Measurements from ENCODE around the gene GALNT4. TPM values are rescaled to one million over a fixed set of nuclear protein-coding genes. Genes with fewer than 3 reads are reported as not detected.

GALNT4 gene
- total RNA-seq, 2 donors from 2014 or later = 8.2 to 16.6 TPM

DNA sequence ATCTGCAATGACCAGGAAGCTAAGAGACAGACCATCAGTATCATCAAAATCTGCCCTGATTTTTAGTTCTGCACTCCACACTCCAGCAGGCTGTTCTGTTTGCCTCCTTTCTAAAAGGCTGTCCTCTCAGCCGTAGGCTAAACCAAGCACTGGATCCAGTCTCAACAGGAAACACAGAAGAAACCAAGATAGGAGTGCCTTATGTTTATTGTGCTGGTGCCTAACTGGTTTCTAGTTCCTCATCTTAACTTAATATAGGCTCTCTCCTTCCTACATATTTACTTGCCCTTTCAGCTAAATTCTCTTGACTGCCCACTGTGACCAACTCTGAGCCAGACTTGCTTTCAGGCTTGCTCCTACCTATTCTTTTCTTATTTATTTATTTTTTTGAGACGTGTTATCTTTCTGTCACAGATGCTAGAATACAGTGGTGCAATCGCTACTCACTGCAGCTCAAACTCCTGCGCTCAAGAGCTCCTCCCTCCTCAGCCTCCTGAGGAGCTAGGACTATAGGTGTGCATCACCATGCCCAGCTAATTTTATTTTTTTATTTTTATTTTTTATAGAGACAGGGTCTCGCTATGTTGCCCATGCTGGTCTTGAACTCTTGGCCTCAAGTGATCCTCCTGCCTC, 30.8 kb downstream of the GALNT4 start:
- ATAC-seq (no peak), DNase-seq (no peak)
- 85 to 88% methylated on average over 5 of the region's 5 CpGs for WGBS, 2 donors
- intact Hi-C loops (cut with DNase I) = no loop called here
- Histone ChIP-seq H3K27ac (no peak overlapping the region), H3K4me3 (no peak overlapping the region), H3K27me3 (no peaks in the 10 kb centered on the region), H3K36me3 (replicated peaks in 1 of 2; ENCODE audit: insufficient read depth in 1 of 2, low read depth in 2 of 2) (no peaks in the 10 kb centered on the region), H3K4me1 (peaks cover 11% of the 10 kb centered on the region), H3K9me3 (no peaks in the 10 kb centered on the region)
- TF ChIP-seq POLR2A (IDR thresholded peaks at IDR 0.05) = no peak
- TF ChIP-seq, protein P1, sequence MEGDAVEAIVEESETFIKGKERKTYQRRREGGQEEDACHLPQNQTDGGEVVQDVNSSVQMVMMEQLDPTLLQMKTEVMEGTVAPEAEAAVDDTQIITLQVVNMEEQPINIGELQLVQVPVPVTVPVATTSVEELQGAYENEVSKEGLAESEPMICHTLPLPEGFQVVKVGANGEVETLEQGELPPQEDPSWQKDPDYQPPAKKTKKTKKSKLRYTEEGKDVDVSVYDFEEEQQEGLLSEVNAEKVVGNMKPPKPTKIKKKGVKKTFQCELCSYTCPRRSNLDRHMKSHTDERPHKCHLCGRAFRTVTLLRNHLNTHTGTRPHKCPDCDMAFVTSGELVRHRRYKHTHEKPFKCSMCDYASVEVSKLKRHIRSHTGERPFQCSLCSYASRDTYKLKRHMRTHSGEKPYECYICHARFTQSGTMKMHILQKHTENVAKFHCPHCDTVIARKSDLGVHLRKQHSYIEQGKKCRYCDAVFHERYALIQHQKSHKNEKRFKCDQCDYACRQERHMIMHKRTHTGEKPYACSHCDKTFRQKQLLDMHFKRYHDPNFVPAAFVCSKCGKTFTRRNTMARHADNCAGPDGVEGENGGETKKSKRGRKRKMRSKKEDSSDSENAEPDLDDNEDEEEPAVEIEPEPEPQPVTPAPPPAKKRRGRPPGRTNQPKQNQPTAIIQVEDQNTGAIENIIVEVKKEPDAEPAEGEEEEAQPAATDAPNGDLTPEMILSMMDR (IDR thresholded peaks at IDR 0.05) = no peak

DNA sequence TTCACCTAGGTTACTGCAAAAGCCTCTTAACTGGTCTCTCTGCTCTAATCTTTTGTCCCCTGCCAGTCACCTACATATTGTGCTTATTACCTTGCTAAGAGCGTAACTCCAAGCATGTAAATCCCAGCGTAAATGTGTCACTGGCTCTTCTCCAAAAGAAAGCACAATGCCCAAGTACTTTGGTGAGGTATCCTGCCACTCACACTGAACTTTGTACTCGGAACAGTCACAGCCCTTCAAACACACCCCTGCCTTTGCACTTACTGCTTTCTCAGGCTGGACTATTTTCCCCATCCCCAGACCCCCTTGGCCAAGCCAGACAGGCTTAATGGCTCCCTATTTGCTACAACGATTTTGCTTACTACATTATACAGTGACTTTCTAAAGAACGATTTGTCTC, 31.7 kb downstream of the GALNT4 start:
- Histone ChIP-seq H3K4me3 (no peak overlapping the region), H3K9me3 (no peaks in the 10 kb centered on the region), H3K4me1 (peaks cover 11% of the 10 kb centered on the region), H3K27me3 (no peaks in the 10 kb centered on the region), H3K27ac (no peak overlapping the region), H3K36me3 (replicated peaks in 1 of 2; ENCODE audit: insufficient read depth in 1 of 2, low read depth in 2 of 2) (no peaks in the 10 kb centered on the region)
- ATAC-seq (no peak), DNase-seq (no peak)
- intact Hi-C loops (cut with DNase I) = no loop called here
- WGBS, 2 donors = 41 to 52% methylated on average over 5 of the region's 5 CpGs
- TF ChIP-seq POLR2A (IDR thresholded peaks at IDR 0.05) = no peak
- TF ChIP-seq, protein P1 (IDR thresholded peaks at IDR 0.05) = no peak

DNA sequence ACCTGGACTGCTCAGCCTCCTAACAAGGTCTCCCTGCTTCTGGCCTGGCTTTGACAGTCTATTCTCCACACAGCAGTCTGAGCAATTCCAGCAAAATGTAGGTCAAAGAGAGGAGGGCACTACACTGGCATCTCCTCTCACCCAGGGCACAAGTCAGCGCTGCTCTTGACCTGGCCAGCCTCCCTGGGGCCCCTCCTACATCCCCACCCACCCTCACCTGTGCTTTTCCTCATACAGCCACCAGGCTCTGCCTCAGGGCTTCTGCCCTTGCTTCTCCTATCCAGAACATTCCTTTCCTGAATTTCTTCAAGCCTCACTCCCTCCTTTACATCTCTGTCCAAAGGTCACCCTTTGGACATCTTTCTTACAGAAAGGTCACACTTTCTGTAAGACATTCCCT, 33.7 kb downstream of the GALNT4 start:
- TF ChIP-seq, protein P1 (IDR thresholded peaks at IDR 0.05) = no peak
- no peak for TF ChIP-seq POLR2A (IDR thresholded peaks at IDR 0.05)
- H3K27me3 ChIP-seq = no peaks in the 10 kb centered on the region
- no peaks in the 10 kb centered on the region for H3K4me1 ChIP-seq
- DNase-seq (no peak), ATAC-seq (no peak)
- no peak overlapping the region for H3K4me3 ChIP-seq
- intact Hi-C loops (cut with DNase I) = no loop called here
- H3K27ac ChIP-seq = no peak overlapping the region
- WGBS, 2 donors = 94 to 100% methylated on average over 1 of the region's 1 CpG
- no peaks in the 10 kb centered on the region for H3K36me3 ChIP-seq (replicated peaks in 1 of 2; ENCODE audit: insufficient read depth in 1 of 2, low read depth in 2 of 2)
- no peaks in the 10 kb centered on the region for H3K9me3 ChIP-seq

DNA sequence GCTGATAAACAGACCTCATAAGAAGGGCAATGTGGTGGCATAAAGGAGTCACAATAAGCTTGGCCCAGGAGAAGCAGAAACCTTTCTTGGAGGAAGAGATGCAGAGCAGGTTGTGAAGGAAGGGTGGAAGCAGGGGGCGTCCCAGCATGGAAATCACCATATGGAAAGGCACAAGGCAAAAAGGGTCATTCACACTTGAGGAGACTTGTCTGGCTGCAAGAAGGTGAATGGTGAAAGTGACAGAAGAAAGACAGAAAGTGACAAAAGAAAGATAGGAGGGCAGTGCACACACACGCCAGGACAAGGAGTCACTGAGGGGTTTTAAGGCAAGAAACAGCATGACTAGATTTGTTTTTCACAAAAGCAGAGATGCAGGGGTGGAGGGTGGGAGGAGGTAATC, 38.3 kb downstream of the GALNT4 start:
- no peaks in the 10 kb centered on the region for H3K27me3 ChIP-seq
- TF ChIP-seq, protein P1 (IDR thresholded peaks at IDR 0.05) = no peak
- no peak for TF ChIP-seq POLR2A (IDR thresholded peaks at IDR 0.05)
- WGBS, 2 donors = 89 to 98% methylated on average over 2 of the region's 2 CpGs
- H3K27ac ChIP-seq = no peak overlapping the region
- no peaks in the 10 kb centered on the region for H3K9me3 ChIP-seq
- no peak for DNase-seq
- no peaks in the 10 kb centered on the region for H3K36me3 ChIP-seq (replicated peaks in 1 of 2; ENCODE audit: insufficient read depth in 1 of 2, low read depth in 2 of 2)
- no peak for ATAC-seq
- intact Hi-C loops (cut with DNase I) = no loop called here
- H3K4me3 ChIP-seq = no peak overlapping the region
- H3K4me1 ChIP-seq = no peaks in the 10 kb centered on the region

DNA sequence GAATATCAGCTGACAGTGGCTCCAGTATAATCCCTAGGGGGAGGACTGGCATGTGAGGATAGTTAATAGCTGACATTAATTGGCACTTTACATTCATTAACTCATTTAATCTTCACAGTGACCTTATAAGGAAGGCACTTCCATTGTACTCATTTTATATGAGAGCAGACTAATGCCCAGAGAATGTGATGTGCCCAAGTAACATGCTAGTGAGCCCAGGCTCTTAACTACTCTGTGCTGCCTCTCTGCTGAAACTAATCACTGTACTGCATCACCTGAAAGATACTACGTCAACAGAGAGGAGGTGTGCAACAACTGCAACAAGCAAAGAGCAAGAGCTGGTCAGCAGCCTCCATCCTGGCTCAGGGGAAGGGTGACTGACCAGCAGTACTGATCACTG, 40.1 kb downstream of the GALNT4 start:
- DNase-seq = no peak
- H3K9me3 ChIP-seq = no peaks in the 10 kb centered on the region
- H3K4me1 ChIP-seq = no peaks in the 10 kb centered on the region
- intact Hi-C loops (cut with DNase I) = no loop called here
- H3K27me3 ChIP-seq = no peaks in the 10 kb centered on the region
- ATAC-seq = no peak
- no peak overlapping the region for H3K27ac ChIP-seq
- WGBS, 2 donors = 50 to 64% methylated on average over 1 of the region's 1 CpG
- TF ChIP-seq, protein P1 (IDR thresholded peaks at IDR 0.05) = no peak
- TF ChIP-seq POLR2A (IDR thresholded peaks at IDR 0.05) = no peak
- no peaks in the 10 kb centered on the region for H3K36me3 ChIP-seq (replicated peaks in 1 of 2; ENCODE audit: insufficient read depth in 1 of 2, low read depth in 2 of 2)
- H3K4me3 ChIP-seq = no peak overlapping the region

Data from body of pancreas (tissue), 4 donors.